GM18873 (cell line): ENCODE data around the gene CD200R1.
"Not testable (repeated sequence)": the region's sequence is repeated elsewhere in the genome, so short reads cannot be mapped to it uniquely, and the experiment has no call there.

ENCODE experiments used
- ATAC-seq: cut with Tn5 transposase; IDR thresholded peaks from one replicate; pipeline ENCODE4 v1.9.1; 2021; ENCODE audit warnings: mild to moderate bottlenecking, moderate library complexity, moderate number of reproducible peaks; ENCODE audit not compliant: unreplicated experiment, low FRiP score

Gene CD200R1

DNA sequence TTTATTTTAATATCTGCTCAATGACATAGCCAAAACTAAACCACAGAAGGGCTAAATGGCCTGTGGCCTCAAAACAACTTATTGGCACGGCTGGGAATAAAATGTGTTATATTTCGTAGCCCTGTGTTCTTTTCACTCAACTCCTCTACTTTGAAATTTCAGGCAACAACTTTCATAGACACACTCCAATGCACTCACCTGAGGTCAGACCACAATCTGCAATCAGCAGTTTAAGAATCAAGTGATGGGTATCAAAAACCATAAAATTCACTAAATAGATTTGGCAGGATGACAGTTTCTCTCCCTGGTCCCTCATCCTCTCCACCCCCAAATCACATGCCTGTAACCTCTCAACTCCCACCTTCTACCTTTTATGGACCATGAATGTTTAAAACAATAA, 2.0 kb upstream of the CD200R1 start:
- ATAC-seq = no peak

DNA sequence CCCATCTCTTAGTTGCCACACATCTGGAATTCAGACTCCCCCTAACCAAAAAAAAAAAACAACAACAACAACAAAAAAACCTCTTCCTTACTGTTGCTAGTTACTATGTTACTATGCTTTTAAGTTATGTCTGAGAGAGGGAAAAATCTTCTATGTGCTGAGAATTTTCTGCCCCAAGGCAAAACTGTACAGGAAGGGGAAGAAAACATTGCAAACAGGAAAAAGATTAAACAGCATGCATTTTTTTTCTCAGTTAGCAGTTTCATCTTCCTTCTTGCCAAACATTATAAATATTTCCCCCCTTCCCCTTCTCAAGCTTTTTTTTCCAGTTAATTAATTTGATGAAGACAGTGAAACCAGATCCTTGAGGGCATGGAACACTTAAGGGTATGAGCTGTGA, 1.1 kb upstream of the CD200R1 start:
- ATAC-seq = no peak

DNA sequence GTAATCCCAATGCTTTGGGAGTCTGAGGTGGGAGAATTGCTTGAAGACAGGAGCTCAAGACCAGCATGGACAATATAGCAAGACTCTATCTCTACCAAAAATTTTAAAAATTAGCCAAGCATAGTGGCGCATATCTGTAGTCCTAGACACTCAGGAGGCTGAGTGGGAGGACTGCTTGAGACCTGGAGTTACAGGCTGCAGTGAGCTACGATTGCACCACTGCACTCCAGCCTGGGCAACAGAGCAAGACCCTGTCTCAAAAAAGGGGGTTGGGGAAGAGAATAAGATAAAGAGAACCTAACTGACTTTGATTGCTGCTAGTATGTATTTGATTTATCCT, 755 bp downstream of the CD200R1 start:
- ATAC-seq = peak; percentile 11

DNA sequence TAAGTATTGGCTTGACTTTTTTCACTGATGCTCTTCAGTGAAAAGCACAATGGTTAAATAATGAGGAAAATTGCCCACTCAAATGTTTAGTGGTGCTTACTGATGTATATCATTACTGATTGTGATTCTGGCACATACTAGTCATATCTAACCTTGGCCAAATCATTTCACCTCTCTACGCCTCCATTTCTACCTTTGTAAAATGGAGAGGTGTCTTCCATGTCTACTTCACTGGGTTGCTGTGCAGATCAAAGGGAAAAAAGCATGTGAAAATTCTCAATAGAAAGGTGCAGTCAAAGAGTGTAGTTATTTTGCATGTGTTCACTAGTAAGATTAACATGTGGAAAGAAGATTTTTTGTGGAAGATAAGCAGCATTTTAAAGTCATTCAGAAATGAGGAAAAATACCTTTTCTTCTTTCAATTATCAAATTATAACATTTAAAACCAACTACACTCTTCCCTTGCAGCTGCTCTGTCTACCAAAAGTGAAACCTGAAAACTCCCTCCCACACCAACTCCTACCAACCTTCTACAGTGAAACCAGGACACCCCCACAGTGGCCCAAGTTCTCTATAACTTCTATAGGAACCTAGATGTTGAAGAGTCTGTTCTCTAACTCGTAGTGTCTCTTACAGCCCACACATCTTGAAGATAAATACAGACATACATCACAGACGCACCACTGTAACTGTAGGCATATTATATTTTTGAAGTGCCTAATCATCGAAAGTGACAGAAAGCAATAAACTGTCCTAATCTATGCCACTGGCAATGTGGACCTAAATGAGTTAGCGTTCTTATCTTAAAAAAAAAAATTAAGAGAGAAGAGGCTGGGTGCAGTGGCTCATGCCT, 1.4 kb downstream of the CD200R1 start:
- ATAC-seq = peak; percentile 61

DNA sequence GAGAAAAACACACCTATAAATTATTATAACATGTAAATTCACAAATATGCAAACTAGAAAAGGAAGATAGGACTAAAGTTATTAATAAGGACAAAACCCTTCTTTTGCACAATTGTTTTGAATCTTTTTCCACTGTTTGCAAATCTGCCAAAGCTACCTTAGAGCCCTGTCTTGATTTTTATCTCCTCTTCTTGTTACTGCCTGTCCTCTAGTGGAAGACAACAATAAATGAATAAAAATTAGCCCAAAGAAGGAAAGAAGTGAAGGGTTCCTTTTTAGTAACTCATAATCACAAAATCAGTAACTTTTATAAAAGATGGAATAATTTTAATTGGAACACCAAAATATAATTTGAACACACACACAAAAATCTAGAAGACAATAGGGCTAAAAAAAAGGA, 2.7 kb downstream of the CD200R1 start:
- ATAC-seq = no peak

DNA sequence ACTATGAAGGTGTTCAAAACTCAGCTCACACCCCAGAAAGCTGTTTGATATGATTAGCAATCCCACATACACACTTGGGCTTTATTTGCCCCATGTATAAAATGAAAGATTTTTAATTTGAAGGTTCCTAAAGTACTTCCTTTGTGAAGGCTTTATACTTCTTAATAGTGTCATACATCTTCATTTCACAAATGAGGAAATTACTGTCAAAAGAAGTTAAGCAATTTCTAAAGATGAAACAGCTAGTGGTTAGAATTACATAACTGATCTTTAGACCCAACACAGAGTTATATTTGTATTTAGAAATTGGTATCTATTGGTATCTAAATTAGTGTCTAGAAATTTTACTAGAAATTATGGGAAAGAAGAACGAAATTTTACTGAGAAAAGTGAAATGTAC, 7.1 kb downstream of the CD200R1 start:
- no peak for ATAC-seq

DNA sequence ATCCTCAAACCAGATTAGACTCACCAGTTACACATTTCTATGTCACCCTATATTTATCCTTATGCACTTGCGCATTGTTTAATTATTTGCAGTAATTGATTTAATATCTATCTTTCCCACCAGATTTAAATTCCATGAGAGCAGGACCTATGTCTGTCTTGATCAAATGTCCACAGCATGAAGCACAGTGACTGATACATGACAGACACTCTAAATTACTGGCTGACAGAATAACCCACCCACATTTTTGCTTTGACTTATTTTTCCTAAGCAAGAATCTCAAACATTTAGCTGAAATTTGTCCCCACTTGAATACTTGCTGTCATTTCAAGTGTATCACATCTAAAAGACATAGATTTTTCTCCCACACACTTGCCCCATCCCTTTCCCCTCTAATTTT, 7.5 kb downstream of the CD200R1 start:
- ATAC-seq = no peak

DNA sequence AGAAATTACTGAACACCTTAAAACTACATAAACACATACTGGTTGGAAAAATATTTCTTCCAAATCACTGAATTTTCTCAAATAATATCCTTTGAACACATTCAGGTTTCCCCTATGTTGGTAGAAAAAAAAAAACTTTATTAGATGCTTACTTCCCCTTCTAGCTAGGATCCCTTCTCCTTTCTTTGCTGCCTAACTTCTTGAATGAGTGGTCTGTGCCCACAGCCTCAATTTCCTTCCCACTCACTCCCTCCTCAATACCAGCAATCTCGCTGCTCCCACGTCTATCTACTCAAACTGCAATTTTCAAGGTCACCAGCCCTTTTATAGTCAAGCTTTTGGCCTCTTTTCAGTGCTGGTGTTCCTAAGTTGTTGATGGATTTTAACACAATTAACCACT, 8.3 kb downstream of the CD200R1 start:
- no peak for ATAC-seq

DNA sequence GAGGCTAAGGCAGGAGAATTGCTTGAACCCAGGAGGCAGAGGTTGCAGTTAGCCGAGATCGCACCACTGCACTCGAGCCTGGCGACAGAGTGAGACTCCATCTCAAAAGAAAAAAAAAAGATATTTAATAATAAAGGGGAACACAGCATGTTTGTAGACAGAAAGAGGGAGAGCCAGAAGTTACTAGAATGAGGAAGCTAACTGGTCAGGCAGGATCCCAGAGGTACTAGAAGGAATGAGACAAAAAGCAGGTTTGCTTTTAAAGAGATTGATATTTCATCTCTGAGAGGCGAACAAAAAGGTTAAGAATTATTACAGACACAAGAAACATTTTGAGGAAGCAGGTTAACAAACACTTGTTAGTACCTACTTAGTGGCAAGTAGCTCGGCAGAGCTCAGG, 9.2 kb downstream of the CD200R1 start:
- no peak for ATAC-seq

DNA sequence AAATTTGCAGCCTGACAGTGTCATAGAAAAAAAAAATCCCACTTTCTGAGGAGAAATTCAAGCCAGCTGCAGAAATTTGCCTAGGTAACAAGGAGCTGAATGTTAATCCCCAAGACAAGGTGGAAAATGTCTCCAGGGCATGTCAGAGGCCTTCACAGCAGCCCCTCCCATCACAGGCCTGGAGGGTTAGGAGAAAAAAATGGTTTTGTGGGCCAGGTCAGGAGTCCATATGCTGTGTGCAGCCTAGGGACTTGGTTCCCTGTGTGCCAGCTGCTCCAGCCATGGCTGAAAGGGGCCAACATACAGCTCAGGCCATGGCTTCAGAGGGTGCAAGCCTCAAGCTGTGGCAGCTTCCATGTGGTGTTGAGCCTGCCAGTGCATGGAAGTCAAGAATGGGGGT, 11.2 kb downstream of the CD200R1 start:
- no peak for ATAC-seq

DNA sequence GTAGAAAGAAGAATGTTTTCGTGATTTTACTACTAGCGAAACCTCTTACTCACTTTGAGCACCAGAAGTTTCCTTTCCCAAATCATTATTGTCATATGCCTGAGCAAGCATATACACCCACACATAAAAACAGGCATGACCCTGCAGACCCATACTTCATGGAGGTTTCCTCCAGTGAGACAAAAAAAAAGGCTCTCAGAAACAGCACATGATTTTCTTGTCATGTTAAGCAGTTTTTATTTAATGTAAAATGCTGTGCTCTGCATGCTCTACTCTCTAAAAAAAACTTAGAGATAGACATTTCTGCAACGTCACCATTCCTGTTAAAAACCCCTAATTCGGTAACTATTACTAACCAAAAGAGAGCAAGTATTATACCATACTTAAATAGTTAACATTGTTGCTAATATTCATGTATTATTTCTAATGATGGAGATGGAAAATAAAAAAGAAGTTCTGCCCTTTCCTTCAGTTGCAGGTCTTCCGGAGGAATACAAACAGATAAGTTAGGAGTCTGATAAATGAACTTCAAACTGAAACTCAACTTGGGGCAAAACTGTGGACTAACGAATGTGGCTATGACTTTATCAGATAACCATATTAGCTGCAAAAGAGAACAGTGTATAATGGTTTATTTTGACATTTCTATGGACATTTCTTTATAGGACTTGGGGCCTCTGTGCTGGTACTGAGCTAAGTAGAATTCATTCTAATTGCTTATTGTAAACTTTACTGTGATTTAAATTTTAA, 15.9 kb downstream of the CD200R1 start:
- peak; percentile 50 for ATAC-seq

DNA sequence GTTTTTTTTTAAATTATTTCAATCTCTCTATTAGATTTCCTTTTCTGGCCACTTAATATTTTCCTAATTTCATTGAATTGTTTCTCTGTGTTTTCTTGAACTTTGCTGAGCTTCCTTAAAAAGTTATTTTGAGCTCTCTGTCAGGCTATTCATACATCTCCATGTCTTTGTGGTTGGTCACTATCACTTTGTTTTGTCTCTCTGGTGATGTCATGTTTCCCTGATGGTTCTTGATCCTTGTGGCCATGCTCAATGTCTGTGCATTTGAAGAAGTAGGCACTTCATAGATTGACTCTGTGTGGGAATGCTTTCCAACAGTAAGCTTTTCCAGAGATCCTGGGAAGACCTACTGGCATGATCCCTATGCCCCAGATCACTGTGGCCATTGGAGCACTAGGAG, 18.6 kb downstream of the CD200R1 start:
- no peak for ATAC-seq

DNA sequence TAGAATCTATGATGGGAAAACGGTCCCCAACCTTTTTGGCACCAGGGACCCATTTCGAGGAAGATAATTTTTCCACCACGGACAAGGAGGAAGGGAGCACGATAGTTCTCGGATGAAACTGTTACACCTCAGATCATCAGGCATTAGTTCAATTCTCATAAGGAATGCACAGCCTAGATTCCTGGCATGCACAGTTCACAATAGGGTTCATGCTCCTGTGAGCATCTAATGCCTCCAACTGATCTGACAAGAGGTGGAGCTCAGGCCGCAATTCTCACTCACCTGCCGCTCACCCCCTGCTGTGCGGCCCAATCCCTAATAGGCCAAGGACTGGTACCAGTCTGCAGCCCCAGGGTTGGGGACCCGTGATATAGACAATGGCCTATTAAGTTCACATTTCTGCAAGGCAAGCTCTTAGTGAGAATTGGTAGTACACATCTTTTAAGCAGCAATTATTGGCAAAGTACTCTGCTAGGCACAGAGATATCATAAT, 26.5 kb downstream of the CD200R1 start:
- ATAC-seq = no peak

DNA sequence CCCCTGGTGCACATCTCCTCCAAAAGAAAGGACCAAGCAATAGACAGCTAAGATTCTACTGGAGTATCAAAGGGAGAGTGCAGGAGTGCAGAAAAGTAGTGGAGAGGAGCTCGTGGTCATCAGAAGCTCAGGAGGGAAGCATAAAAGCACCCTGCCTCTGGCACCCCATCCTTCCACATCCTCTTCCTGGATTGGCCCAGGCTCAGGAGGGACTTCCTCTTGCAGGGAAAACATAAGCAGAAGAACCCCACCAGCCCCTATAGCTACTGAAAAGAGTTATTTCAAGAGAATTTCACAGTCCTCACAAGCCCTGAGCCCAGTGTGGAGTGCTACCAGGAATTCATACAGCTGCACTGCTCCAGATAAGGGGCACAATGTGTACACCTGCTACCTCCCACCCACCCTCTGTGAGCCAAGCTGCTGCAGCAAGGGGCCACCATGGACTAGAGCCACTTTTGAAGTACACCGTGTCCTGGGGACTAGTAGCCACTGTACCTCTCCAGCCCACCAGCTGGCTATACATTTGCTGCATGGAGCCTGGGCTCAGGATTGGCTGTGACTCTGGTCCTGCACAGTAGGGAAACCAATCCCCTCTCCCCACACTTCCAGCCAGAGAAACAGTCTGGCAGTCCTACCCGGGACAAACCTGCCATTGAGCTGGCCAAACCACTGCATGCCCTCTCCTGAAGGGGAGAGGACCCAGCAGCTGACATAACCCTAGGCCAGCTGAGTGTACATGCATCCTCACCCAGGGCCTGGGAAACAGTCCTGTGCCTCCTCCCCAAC, 43.0 kb downstream of the CD200R1 start:
- ATAC-seq = no peak

DNA sequence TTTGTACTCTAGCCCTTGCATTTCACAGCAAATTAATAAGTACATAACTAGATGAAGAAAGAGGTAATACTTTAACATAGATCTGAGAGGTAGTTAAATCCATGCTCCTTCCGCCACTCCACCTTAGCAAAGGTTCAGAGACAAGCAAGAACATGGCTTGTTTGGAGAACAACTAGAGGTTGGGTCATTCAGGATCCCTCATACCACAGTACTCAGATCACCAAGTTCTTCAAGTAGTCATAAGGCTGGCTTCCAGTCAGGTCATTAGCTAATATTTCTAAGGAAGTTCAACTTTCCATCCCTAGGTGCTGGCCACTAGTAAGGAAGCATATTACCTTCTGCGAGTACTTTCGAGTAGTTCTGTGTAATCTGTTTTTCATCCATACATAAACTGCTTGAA, 44.1 kb downstream of the CD200R1 start:
- ATAC-seq = no peak

DNA sequence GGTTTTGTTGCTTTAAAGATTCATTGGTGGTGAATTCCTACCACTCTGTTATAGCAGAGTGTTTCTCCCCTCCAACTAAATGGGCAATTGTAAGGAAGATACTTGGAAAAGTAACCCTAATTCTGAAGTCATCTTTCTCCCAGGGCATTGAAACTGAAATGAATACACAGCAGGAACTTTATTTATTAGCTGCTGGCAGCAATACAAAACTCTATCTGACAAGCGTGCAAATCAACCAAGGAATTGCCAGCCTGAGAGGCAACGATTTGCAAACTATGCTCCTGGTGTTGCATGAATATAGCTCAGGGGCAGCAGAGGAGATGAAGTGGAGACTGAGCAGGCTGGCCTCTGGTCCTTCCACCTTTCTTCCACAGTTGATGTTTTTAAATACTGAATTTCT, 48.9 kb downstream of the CD200R1 start:
- no peak for ATAC-seq

DNA sequence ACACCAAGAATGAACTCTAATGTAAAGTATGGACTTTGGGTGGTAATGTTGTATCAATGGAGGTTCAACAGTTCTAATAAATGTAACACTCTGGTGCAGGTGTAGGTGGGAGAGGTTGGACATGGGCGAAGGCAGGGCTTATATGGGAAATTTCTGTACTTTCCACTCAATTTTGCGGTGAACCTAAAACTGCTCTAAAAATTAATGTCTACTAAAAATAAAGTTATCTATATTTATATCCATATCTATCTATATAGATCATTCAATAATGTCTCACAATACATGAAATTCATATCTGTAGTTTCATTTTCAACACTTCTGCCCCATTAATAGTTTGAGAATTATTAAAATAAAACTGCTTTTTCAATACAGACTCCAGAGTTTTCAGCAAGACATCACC, 49.3 kb downstream of the CD200R1 start:
- ATAC-seq = no peak

DNA sequence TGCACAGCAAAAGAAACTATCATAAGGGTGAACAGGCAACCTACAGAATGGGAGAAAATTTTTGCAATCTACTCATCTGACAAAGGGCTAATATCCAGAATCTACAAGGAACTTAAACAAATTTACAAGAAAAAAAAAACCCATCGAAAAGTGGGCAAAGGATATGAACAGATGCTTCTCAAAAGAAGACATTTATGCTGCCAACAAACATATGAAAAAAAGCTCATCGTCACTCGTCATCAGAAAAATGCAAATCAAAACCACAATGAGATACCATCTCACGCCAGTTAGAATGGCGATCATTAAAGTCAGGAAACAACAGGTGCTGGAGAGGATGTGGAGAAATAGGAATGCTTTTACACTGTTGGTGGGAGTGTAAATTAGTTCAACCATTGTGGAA, 55.4 kb downstream of the CD200R1 start:
- ATAC-seq = not testable (repeated sequence)

DNA sequence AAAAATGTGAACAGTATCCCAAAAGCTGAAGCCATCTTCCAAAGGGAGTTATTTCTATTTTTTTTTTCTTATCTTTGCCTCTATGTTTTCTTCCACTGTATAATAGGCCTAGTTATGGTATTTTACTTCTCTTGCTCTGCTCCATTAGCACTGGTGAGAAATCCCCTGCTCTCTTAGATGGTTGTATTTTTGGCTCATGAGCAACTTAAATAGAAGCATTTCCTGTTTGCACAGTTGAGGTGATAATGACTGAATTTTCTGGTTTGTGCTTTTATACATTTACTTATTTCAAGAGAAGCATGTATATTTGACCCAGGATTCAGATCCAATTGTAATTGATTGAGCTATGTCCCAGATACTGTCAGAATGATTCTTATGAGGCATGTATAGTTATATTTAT, 66.7 kb downstream of the CD200R1 start:
- ATAC-seq = peak; percentile 97

DNA sequence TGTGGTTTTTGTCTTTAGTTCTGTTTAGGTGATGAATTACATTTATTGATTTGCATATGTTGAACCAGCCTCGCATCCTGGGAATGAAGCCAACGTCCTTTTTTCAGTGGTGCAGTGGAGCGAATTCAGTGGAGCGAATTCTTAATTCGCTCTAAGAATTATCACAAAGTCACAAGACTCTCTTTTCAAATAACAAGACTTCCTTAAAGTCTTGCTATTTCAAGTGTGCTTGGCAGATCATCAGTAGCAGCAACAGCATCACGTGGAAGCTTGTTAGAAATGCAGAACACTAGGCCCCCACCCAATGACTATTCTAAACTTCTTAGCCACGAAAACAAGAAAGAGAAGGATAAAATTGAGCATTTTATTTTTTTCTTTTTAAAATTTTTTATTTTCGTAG, 70.1 kb downstream of the CD200R1 start:
- no peak for ATAC-seq

DNA sequence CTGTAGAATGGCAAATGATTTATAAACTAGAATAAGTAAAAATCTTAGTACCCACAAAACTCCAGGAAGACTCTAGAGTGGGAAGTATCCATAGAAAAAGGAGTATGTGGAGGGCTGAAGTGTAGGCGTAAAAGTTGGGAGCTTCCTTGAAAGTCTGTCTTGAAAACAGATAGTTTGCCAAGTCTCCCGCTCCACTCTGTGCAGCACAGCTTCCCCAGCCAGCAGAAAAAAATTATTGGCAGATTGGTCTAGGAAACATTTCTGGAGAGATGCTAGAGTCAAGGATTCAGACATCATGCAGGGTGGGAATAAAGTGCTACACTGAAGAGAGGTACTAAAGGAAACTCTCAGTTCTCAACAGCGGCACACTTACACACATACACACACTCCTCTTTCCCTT, 74.8 kb downstream of the CD200R1 start:
- no peak for ATAC-seq
